HL-60 (cell line): ENCODE results near the gene TBC1D9B.

Source experiments
- CTCF ChIP-seq: IDR thresholded peaks from one replicate; pipeline ENCODE4 v1.5.1; 2011; ENCODE audit warnings: low read length, control low read depth, inconsistent platforms; ENCODE audit not compliant: insufficient read depth
- POLR2AphosphoS5 ChIP-seq: IDR thresholded peaks from 2 replicates; pipeline ENCODE4 v1.6.1; 2012; ENCODE audit warnings: low read depth
- REST ChIP-seq: IDR thresholded peaks from 2 replicates; pipeline ENCODE4 v1.6.1; 2012; ENCODE audit warnings: low read depth; ENCODE audit not compliant: insufficient replicate concordance
- SPI1 ChIP-seq: IDR thresholded peaks from 2 replicates; pipeline ENCODE4 v1.6.1; 2012; ENCODE audit warnings: low read depth, mild to moderate bottlenecking, borderline replicate concordance

GRCh38 chr5:179874136-179874535 lies 33.6 kb downstream of the TBC1D9B start:
- TF ChIP-seq REST, result no peak
- no peak for TF ChIP-seq CTCF
- no peak for TF ChIP-seq SPI1
- no peak for TF ChIP-seq POLR2AphosphoS5
